HepG2 (cell line): ENCODE results near the gene TMEM53. TPM values are rescaled to one million over a fixed set of nuclear protein-coding genes. Genes with fewer than 3 reads are reported as not detected.

Source experiments
- ARID2 ChIP-seq: sonication (generic); formaldehyde crosslinking; IDR thresholded peaks from 2 replicates; pipeline ENCODE4 v1.8.1; 2022; ENCODE audit warnings: mild to moderate bottlenecking, missing genetic modification reagents, borderline replicate concordance
- ARNTL ChIP-seq: sonication (generic); formaldehyde crosslinking; IDR thresholded peaks from 2 replicates; pipeline ENCODE4 v1.4.0; 2020; ENCODE audit warnings: mild to moderate bottlenecking, missing genetic modification reagents
- ATF7 ChIP-seq, 2 experiments: fragments of 450-650 bp in 1 of 2; sonication (generic) in 1 of 2; formaldehyde crosslinking in 1 of 2; IDR thresholded peaks; 2 replicates each; pipeline versions ENCODE4 v1.4.0 to v1.6.1; 2016 to 2020; ENCODE audit warnings: antibody characterized with exemption in 1 of 2, mild to moderate bottlenecking in 1 of 2, missing genetic modification reagents in 1 of 2
- DRAP1 ChIP-seq: IDR thresholded peaks from 2 replicates; pipeline ENCODE4 v1.6.1; 2016; ENCODE audit warnings: missing genetic modification reagents, missing compliant biosample characterization
- EP300 ChIP-seq, 3 experiments: sonication (generic) in 1 of 3; formaldehyde crosslinking in 1 of 3; IDR thresholded peaks; 2 replicates each; pipeline versions ENCODE4 v1.5.1 to v1.6.1; 2011 to 2020; ENCODE audit warnings: low read depth in 2 of 3, low read length in 2 of 3, borderline replicate concordance in 1 of 3, improper control_type of control experiment in 1 of 3, mild to moderate bottlenecking in 1 of 3, missing genetic modification reagents in 1 of 3, moderate library complexity in 1 of 3
- MYPOP ChIP-seq: sonication (generic); formaldehyde crosslinking; IDR thresholded peaks from 2 replicates; pipeline ENCODE4 v1.8.1; 2023; ENCODE audit warnings: mild to moderate bottlenecking, moderate library complexity, missing genetic modification reagents
- POGK ChIP-seq: sonication (generic); formaldehyde crosslinking; conservative IDR thresholded peaks from 2 replicates; pipeline ENCODE4 v1.8.0; 2022; ENCODE audit warnings: mild to moderate bottlenecking, moderate library complexity, missing genetic modification reagents
- PTBP1 ChIP-seq: fragments of 200-400 bp; formaldehyde crosslinking; IDR thresholded peaks from 2 replicates; pipeline ENCODE4 v1.6.1; 2018; ENCODE audit warnings: low read length, low read depth; ENCODE audit not compliant: poor library complexity, severe bottlenecking
- ZNF530 ChIP-seq: sonication (generic); formaldehyde crosslinking; IDR thresholded peaks from 2 replicates; pipeline ENCODE4 v1.5.0; 2020; ENCODE audit warnings: low read depth, mild to moderate bottlenecking, missing genetic modification reagents
- ZNF552 ChIP-seq: sonication (generic); formaldehyde crosslinking; IDR thresholded peaks from 2 replicates; pipeline ENCODE4 v1.9.0; 2022; ENCODE audit warnings: missing genetic modification reagents, mild to moderate bottlenecking, borderline replicate concordance
- ZNF703 ChIP-seq: sonication (generic); formaldehyde crosslinking; IDR thresholded peaks from 2 replicates; pipeline ENCODE4 v1.5.1; 2020; ENCODE audit warnings: missing genetic modification reagents, mild to moderate bottlenecking, moderate library complexity, borderline replicate concordance
- ZNF737 ChIP-seq: sonication (generic); formaldehyde crosslinking; IDR thresholded peaks from 2 replicates; pipeline ENCODE4 v1.5.0; 2020; ENCODE audit warnings: missing genetic modification reagents, mild to moderate bottlenecking, borderline replicate concordance
- ZNF776 ChIP-seq: sonication (generic); formaldehyde crosslinking; IDR thresholded peaks from 2 replicates; pipeline ENCODE4 v1.4.0; 2020; ENCODE audit warnings: mild to moderate bottlenecking, missing genetic modification reagents
- ZSCAN22 ChIP-seq: sonication (generic); formaldehyde crosslinking; IDR thresholded peaks from 2 replicates; pipeline ENCODE4 v1.4.0; 2020; ENCODE audit warnings: mild to moderate bottlenecking, missing genetic modification reagents
- polyA plus RNA-seq, 8 experiments: library from polyadenylated mRNA; depleted of rRNA in 3 of 8; stranded (reverse) in 7 of 8; unstranded in 1 of 8; fragments of >200 nt; fragmentation: Illumina TruSeq in 4 of 8; extraction: Trizol in 4 of 8; gene quantifications; 2 replicates each; pipeline versions ENCODE4 v1.2.1 to v1.2.3, GENCODE V29; 2011 to 2016; ENCODE audit warnings: low read depth in 4 of 8, missing spikeins in 1 of 8, mixed read lengths in 1 of 8; ENCODE audit not compliant: insufficient read depth in 1 of 8
- total RNA-seq, 5 experiments: library from RNA; depleted of rRNA; stranded (reverse); fragments of >200 nt; fragmentation: Illumina TruSeq; extraction: Trizol; gene quantifications; 2 replicates each; pipeline ENCODE4 v1.2.3, GENCODE V29; 2016; ENCODE audit warnings: low read depth in 1 of 5
- TF ChIP-seq, protein P1 (sequence below): sonication (generic); formaldehyde crosslinking; IDR thresholded peaks from 2 replicates; pipeline ENCODE4 v1.5.1; 2020; ENCODE audit warnings: mild to moderate bottlenecking, missing genetic modification reagents, borderline replicate concordance
- TF ChIP-seq, protein P2 (sequence below): sonication (generic); formaldehyde crosslinking; IDR thresholded peaks from 2 replicates; pipeline ENCODE4 v1.8.0; 2022; ENCODE audit warnings: missing genetic modification reagents, low read depth, mild to moderate bottlenecking, borderline replicate concordance
- TF ChIP-seq, protein P3 (sequence below): sonication (generic); formaldehyde crosslinking; IDR thresholded peaks from 2 replicates; pipeline ENCODE4 v1.8.1; 2023; ENCODE audit warnings: mild to moderate bottlenecking, missing genetic modification reagents, borderline replicate concordance
- TF ChIP-seq, protein P4 (sequence below): sonication (generic); formaldehyde crosslinking; conservative IDR thresholded peaks from 2 replicates; pipeline ENCODE4 v1.8.0; 2022; ENCODE audit warnings: missing genetic modification reagents

The TMEM53 gene
- total and polyA plus RNA-seq, 2 of the 13 experiments (the other 11 are each of a cell fraction or from before 2014, with no cell fraction given) = 12.6 to 20.2 TPM

- TF ChIP-seq, protein P1, sequence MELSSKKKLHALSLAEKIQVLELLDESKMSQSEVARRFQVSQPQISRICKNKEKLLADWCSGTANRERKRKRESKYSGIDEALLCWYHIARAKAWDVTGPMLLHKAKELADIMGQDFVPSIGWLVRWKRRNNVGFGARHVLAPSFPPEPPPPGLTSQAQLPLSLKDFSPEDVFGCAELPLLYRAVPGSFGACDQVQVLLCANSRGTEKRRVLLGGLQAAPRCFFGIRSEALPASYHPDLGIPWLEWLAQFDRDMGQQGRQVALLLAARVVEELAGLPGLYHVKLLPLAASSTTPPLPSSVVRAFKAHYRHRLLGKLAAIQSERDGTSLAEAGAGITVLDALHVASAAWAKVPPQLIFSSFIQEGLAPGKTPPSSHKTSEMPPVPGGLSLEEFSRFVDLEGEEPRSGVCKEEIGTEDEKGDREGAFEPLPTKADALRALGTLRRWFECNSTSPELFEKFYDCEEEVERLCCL (CRISPR knock-in tag) = 0 out of 2 replicates have a peak, but pooled peaks have one; percentile 39
- TF ChIP-seq ZNF530 (no peak), ATF7 (IDR thresholded peaks at IDR 0.05) (no peak), ATF7 (CRISPR knock-in tag; IDR thresholded peaks at IDR 0.05) (no peak), ZNF776 (CRISPR knock-in tag) (no peak), ZNF703 (CRISPR knock-in tag) (no peak), ZNF552 (CRISPR knock-in tag) (no peak), ZSCAN22 (no peak), ZNF737 (CRISPR knock-in tag) (no peak), MYPOP (CRISPR knock-in tag) (peak; percentile 66; the same call in 1 of the 2 replicates), PTBP1 (no peak), EP300 (IDR thresholded peaks at IDR 0.05; ENCODE audit: low read depth in 2 of 2, low read length in 2 of 2) (peak; percentile 59 to 63; a peak in 3 of 4 replicates), EP300 (CRISPR knock-in tag; IDR thresholded peaks at IDR 0.05; ENCODE audit: borderline replicate concordance) (peak; percentile 85), ARNTL (CRISPR knock-in tag) (no peak), POGK (0 out of 2 replicates have a peak, but pooled peaks have one; percentile 54), ARID2 (no peak), DRAP1 (CRISPR knock-in tag) (peak; percentile 98)
- TF ChIP-seq, protein P2, sequence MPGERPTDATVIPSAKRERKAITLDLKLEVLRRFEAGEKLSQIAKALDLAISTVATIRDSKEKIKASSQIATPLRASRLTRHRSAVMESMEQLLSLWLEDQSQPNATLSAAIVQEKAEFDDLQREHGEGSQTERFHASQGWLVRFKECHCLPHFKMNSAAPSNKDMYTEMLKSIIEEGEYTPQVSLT (CRISPR knock-in tag) = no peak
- TF ChIP-seq, protein P3, sequence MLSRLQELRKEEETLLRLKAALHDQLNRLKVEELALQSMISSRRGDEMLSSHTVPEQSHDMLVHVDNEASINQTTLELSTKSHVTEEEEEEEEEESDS = peak; percentile 100
- TF ChIP-seq, protein P4, sequence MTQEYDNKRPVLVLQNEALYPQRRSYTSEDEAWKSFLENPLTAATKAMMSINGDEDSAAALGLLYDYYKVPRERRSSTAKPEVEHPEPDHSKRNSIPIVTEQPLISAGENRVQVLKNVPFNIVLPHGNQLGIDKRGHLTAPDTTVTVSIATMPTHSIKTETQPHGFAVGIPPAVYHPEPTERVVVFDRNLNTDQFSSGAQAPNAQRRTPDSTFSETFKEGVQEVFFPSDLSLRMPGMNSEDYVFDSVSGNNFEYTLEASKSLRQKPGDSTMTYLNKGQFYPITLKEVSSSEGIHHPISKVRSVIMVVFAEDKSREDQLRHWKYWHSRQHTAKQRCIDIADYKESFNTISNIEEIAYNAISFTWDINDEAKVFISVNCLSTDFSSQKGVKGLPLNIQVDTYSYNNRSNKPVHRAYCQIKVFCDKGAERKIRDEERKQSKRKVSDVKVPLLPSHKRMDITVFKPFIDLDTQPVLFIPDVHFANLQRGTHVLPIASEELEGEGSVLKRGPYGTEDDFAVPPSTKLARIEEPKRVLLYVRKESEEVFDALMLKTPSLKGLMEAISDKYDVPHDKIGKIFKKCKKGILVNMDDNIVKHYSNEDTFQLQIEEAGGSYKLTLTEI (CRISPR knock-in tag) = no peak
Observed at GRCh38 chr1:44721485-44722361, 47.4 kb upstream of the TMEM53 start (continued).
